Body of pancreas (tissue), 4 donors: ENCODE data around the gene TALDO1.

Experiments used
- POLR2A ChIP-seq, 3 donors: fragments of 450-650 bp; IDR thresholded peaks; one replicate each; pipeline ENCODE4 v1.6.1; 2016; ENCODE audit warnings: antibody characterized with exemption in 3 of 3, mild to moderate bottlenecking in 2 of 3
- TF ChIP-seq, protein P1 (sequence below), 7 experiments: fragments of 450-650 bp in 4 of 7; fragments of 200-600 bp in 3 of 7; sonication (generic) in 3 of 7; IDR thresholded peaks; one replicate each; pipeline ENCODE4 v1.5.1; 2016 to 2019; ENCODE audit warnings: antibody characterized with exemption in 7 of 7

DNA sequence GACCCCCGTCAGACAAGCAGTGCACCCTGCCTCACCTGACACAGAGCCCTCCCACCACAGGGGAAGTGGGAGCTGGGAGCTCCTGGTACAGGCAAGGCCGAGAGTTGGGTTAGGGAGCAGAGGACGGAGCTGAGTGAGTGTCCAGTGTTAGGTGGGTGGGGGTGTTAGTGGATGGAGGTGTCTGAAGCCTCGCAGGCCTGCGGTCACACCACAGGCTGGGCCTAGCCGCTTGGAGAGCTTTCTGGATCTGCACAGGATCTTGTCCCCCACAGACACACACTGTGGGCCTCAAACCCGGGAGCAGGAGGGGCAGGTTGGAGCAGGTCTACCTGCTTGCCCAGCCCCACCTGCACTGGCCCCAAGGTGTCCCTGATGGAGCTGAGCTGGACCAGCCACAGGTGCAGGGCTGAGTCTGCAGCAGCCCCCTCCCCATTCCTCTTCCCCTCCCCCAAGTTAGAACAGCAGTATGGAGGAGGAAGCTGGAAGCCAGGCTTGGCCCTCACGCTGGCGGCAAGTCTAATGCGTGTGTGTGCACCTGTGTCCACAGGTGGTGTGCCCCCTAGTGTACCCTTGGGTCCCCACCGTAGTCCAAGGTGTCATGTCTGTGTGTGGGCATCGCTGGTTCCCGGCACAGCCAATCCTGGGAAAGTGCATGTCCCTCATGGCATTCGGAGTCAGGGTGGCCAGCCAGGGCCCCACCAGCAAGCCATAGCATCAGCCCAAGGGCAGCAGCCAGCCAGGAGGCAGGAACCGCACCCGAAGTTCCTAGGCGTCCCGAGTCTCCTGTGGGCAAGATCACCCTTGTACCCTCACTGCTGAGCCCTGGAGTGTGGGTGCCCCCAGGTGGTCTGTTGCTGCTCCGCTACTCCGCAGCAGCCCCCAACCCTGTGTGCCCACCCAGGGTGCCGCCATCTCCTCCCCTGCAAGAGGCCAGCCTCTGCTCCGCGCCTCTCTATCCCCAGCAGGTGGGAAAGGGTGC is 32.0 kb downstream of the TALDO1 start:
- TF ChIP-seq, protein P1, sequence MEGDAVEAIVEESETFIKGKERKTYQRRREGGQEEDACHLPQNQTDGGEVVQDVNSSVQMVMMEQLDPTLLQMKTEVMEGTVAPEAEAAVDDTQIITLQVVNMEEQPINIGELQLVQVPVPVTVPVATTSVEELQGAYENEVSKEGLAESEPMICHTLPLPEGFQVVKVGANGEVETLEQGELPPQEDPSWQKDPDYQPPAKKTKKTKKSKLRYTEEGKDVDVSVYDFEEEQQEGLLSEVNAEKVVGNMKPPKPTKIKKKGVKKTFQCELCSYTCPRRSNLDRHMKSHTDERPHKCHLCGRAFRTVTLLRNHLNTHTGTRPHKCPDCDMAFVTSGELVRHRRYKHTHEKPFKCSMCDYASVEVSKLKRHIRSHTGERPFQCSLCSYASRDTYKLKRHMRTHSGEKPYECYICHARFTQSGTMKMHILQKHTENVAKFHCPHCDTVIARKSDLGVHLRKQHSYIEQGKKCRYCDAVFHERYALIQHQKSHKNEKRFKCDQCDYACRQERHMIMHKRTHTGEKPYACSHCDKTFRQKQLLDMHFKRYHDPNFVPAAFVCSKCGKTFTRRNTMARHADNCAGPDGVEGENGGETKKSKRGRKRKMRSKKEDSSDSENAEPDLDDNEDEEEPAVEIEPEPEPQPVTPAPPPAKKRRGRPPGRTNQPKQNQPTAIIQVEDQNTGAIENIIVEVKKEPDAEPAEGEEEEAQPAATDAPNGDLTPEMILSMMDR (IDR thresholded peaks at IDR 0.05) = no peak
- no peak for TF ChIP-seq POLR2A (IDR thresholded peaks at IDR 0.05)
